BLaER1 treated with 17β-estradiol and CSF1 and Interleukin-3, amounts not matched to agents 10 nM and 100 nM (cell line): ENCODE measurements around the gene APLNR.

Experiments used
- H3K27ac ChIP-seq, 11 experiments: shearing (Covaris generic); formaldehyde crosslinking; 2 replicates each; pipeline ENCODE4 v1.8.1; 2022
- H3K27me3 ChIP-seq, 11 experiments: shearing (Covaris generic); formaldehyde crosslinking; 2 replicates each; pipeline ENCODE4 v1.8.1; 2022
- H3K36me3 ChIP-seq, 11 experiments: shearing (Covaris generic); formaldehyde crosslinking; 2 replicates each; pipeline ENCODE4 v1.8.1; 2022
- H3K4me1 ChIP-seq, 10 experiments: shearing (Covaris generic); formaldehyde crosslinking; 2 replicates each; pipeline ENCODE4 v1.8.1; 2022
- H3K4me2 ChIP-seq, 11 experiments: shearing (Covaris generic); formaldehyde crosslinking; 2 replicates each; pipeline ENCODE4 v1.8.1; 2022
- H3K4me3 ChIP-seq, 10 experiments: shearing (Covaris generic); formaldehyde crosslinking; 2 replicates each; pipeline ENCODE4 v1.8.1; 2022
- H3K9ac ChIP-seq, 11 experiments: shearing (Covaris generic); formaldehyde crosslinking; 2 replicates each; pipeline ENCODE4 v1.8.1; 2022
- H3K9me3 ChIP-seq, 11 experiments: shearing (Covaris generic); formaldehyde crosslinking; replicated peaks in 1 of 11; 2 replicates each; pipeline ENCODE4 v1.8.1; 2022
- H4K20me1 ChIP-seq, 11 experiments: shearing (Covaris generic); formaldehyde crosslinking; 2 replicates each; pipeline ENCODE4 v1.8.1; 2022
- Cebpa-rat ChIP-seq, 11 experiments: shearing (Covaris generic); IDR thresholded peaks; 2 replicates each; pipeline ENCODE4 v1.8.1; 2022

APLNR gene

DNA sequence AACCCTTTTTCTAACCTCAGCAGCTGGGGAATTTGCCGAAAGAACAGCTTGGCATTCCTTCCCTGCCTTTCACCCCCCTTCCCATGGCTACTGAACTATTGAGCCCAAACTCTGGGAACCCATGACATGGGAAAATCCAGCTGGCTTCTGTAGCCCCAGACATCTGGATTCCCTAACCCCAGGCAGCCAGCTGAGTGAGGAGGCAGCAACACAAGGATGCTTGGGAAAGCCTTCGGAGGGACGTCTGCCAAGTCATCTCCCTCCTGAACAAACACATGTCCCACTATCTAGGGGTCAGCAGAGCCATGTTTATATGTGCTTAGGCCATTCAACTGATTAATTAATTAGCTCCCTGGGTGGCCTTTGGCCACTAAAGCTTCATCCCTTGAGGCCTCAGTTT lies 33.7 kb downstream of the APLNR start:
- H3K4me2 ChIP-seq: no peak overlapping the region
- peaks cover 0 to 25% (median 0%) of the 10 kb centered on the region in 11 experiments; a peak in 2 of 22 replicates for H3K27me3 ChIP-seq
- no peaks in the 10 kb centered on the region for H3K36me3 ChIP-seq
- H3K9me3 ChIP-seq: no peaks in the 10 kb centered on the region
- no peak overlapping the region for H3K4me3 ChIP-seq
- H4K20me1 ChIP-seq: no peaks in the 10 kb centered on the region
- TF ChIP-seq Cebpa-rat (IDR thresholded peaks at IDR 0.05): no peak
- no peak overlapping the region for H3K9ac ChIP-seq
- no peak overlapping the region for H3K27ac ChIP-seq
- no peaks in the 10 kb centered on the region for H3K4me1 ChIP-seq

DNA sequence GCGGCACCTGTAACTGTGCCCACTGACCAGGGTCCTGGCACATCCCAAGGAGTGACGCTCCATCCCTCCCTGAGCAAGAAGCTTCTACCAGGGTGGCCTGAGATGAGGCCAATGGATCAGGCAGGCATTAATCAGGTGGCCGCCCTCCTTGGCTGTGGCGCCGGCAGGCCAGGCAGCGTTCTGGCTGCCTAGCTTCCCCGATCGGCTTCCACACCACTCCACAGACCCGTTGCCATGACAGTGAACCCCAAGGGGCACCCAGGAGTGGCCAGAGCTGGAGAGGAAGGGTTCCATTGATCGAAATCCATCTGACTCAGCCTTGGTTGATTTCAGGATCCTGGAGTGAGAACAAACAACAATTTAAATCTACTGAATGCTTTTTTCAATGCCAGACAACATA lies 34.8 kb downstream of the APLNR start:
- H3K9ac ChIP-seq: no peak overlapping the region
- no peaks in the 10 kb centered on the region for H4K20me1 ChIP-seq
- no peak overlapping the region for H3K4me2 ChIP-seq
- H3K9me3 ChIP-seq: no peaks in the 10 kb centered on the region
- no peaks in the 10 kb centered on the region for H3K4me1 ChIP-seq
- TF ChIP-seq Cebpa-rat (IDR thresholded peaks at IDR 0.05): no peak
- H3K36me3 ChIP-seq: no peaks in the 10 kb centered on the region
- H3K4me3 ChIP-seq: no peak overlapping the region
- H3K27me3 ChIP-seq: peaks cover 0 to 22% (median 0%) of the 10 kb centered on the region in 11 experiments; a peak in 2 of 22 replicates
- H3K27ac ChIP-seq: no peak overlapping the region

DNA sequence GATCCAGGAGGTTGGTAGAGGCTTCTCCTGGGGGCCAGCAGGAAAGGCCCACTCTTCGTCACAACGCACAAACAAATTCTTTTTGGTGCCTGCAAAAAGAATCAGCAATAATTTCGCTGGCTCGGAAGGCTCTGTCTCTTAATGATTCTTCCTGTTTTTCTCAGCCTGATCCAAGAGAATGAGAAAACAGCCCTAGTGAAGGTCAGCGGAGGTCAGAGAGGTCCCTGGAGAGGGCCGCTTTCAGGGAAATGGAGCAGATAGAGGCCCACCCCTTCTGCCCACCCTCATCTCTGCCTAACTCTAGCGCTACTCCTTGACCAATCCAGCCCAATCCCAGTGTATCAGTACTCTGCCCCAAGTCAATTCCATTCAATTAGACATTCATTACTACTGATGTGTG lies 36.1 kb downstream of the APLNR start:
- Histone ChIP-seq H3K27ac (no peak overlapping the region), H3K4me1 (no peaks in the 10 kb centered on the region), H3K27me3 (peaks cover 0 to 22% (median 0%) of the 10 kb centered on the region in 11 experiments; a peak in 2 of 22 replicates), H4K20me1 (no peaks in the 10 kb centered on the region), H3K36me3 (no peaks in the 10 kb centered on the region), H3K4me3 (no peak overlapping the region), H3K9me3 (no peaks in the 10 kb centered on the region), H3K4me2 (no peak overlapping the region; a peak in 1 of 22 replicates), H3K9ac (no peak overlapping the region)
- no peak for TF ChIP-seq Cebpa-rat (IDR thresholded peaks at IDR 0.05)

DNA sequence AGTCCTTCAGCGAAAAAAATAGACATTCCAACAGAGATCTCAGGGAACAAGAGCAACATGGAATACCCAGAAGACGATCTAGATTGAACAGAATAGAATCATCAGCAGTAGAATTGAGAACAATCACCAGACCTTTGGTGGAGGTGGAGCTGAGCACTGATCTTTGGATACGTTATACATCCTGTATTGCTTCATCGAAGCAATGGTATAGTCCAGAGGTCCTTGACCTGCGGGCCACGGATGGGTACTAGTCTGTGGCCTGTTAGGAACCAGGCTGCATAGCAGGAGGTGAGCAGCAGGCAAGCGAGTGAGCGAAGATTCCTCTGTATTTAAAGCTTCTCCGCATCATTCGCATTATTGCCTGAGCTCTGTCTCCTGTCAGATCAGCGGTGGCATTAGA lies 37.7 kb downstream of the APLNR start:
- Histone ChIP-seq H3K36me3 (no peaks in the 10 kb centered on the region), H3K4me2 (no peak overlapping the region), H3K4me1 (no peaks in the 10 kb centered on the region), H3K27ac (no peak overlapping the region), H3K4me3 (no peak overlapping the region), H3K27me3 (peaks cover 0 to 18% (median 0%) of the 10 kb centered on the region in 11 experiments; a peak in 2 of 22 replicates), H3K9me3 (no peaks in the 10 kb centered on the region), H4K20me1 (no peaks in the 10 kb centered on the region), H3K9ac (no peak overlapping the region)
- peak in 1 of 11 experiments; percentile 23; a peak in 1 of 22 replicates for TF ChIP-seq Cebpa-rat (IDR thresholded peaks at IDR 0.05)

DNA sequence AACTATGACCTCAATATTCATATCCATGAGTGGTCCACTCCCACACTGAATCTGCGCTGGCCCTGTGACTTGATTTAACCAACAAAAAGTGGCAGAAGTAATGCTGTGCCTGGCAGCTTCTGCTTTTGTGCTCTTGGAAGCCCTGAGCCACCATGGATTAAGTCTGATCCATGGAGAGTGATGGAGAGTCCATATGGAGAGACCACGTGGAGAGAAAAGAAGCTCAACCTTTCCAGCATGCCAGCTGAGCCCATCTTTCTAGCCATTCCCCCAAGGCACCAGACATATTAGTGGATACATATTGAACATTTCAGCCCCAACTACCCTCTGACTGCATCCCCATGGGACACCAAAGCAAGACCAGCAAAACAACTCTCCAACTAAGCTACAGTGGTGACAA lies 39.3 kb downstream of the APLNR start:
- H3K4me2 ChIP-seq: no peak overlapping the region
- peaks cover 0 to 6% (median 0%) of the 10 kb centered on the region in 10 experiments; a peak in 2 of 20 replicates for H3K4me1 ChIP-seq
- no peak overlapping the region for H3K9ac ChIP-seq
- no peaks in the 10 kb centered on the region for H3K36me3 ChIP-seq
- peaks cover 0 to 14% (median 0%) of the 10 kb centered on the region in 11 experiments; a peak in 6 of 22 replicates for H3K9me3 ChIP-seq
- TF ChIP-seq Cebpa-rat (IDR thresholded peaks at IDR 0.05): no peak
- H3K4me3 ChIP-seq: no peak overlapping the region
- no peak overlapping the region for H3K27ac ChIP-seq
- no peaks in the 10 kb centered on the region for H4K20me1 ChIP-seq
- peaks cover 0 to 16% (median 0%) of the 10 kb centered on the region in 11 experiments; a peak in 2 of 22 replicates for H3K27me3 ChIP-seq

DNA sequence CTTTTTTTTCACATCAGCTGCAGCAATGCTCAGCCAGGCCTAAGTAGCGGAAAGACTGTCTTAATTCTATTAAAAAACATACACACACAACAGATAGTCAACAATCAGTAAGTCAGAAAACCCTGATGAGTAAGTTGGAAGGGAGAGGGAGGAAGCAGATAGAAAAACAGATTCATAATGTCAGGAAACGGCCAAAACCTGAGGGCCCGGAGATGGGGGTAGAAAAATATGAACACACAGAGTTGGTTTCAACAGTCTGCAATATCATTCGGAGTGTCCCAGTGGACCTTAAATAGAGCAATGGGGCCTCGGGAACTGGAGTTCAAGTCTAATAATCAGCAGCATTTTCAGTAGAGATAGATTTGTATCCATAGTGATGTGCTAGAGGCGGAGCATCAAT lies 40.5 kb downstream of the APLNR start:
- Histone ChIP-seq H4K20me1 (no peaks in the 10 kb centered on the region), H3K27ac (no peak overlapping the region), H3K9me3 (peaks cover 0 to 14% (median 0%) of the 10 kb centered on the region in 11 experiments; a peak in 6 of 22 replicates), H3K4me1 (peaks cover 0 to 18% (median 0%) of the 10 kb centered on the region in 10 experiments; a peak in 4 of 20 replicates), H3K27me3 (peaks cover 0 to 11% (median 0%) of the 10 kb centered on the region in 11 experiments; a peak in 2 of 22 replicates), H3K4me2 (no peak overlapping the region), H3K36me3 (no peaks in the 10 kb centered on the region), H3K4me3 (no peak overlapping the region), H3K9ac (no peak overlapping the region)
- TF ChIP-seq Cebpa-rat (IDR thresholded peaks at IDR 0.05): no peak

DNA sequence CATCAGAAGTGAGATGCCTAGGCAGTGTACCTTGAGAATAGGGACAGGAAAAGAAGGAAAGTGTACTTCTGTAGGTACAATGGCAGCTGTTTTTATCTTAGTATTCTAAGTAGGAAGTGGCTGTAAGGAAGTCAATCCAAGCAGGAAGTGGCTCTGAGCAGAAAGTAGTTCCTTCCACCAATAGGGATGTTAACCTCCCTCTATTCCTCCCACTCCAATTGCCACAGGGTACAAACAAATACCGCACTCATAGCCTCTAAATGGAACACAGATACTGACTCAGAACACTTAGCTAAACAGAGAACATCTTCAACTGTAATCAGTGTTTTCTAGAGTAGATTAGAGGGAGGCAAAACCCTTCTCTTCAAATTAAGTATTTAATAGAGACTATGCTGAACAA lies 44.7 kb downstream of the APLNR start:
- H3K27ac ChIP-seq: no peak overlapping the region
- no peaks in the 10 kb centered on the region for H3K36me3 ChIP-seq
- no peak overlapping the region for H3K9ac ChIP-seq
- peak overlapping the region in 5 of 11 experiments; percentile 4 to 40 (median 10); a peak in 5 of 22 replicates for H3K4me2 ChIP-seq
- peaks cover 0 to 19% (median under 1%) of the 10 kb centered on the region in 10 experiments; a peak in 4 of 20 replicates for H3K4me1 ChIP-seq
- peaks cover 0 to 11% (median 0%) of the 10 kb centered on the region in 11 experiments; a peak in 2 of 22 replicates for H3K27me3 ChIP-seq
- no peak for TF ChIP-seq Cebpa-rat (IDR thresholded peaks at IDR 0.05)
- H3K4me3 ChIP-seq: no peak overlapping the region
- H3K9me3 ChIP-seq: peaks cover 0 to 16% (median 0%) of the 10 kb centered on the region in 11 experiments; a peak in 6 of 22 replicates
- H4K20me1 ChIP-seq: no peaks in the 10 kb centered on the region

DNA sequence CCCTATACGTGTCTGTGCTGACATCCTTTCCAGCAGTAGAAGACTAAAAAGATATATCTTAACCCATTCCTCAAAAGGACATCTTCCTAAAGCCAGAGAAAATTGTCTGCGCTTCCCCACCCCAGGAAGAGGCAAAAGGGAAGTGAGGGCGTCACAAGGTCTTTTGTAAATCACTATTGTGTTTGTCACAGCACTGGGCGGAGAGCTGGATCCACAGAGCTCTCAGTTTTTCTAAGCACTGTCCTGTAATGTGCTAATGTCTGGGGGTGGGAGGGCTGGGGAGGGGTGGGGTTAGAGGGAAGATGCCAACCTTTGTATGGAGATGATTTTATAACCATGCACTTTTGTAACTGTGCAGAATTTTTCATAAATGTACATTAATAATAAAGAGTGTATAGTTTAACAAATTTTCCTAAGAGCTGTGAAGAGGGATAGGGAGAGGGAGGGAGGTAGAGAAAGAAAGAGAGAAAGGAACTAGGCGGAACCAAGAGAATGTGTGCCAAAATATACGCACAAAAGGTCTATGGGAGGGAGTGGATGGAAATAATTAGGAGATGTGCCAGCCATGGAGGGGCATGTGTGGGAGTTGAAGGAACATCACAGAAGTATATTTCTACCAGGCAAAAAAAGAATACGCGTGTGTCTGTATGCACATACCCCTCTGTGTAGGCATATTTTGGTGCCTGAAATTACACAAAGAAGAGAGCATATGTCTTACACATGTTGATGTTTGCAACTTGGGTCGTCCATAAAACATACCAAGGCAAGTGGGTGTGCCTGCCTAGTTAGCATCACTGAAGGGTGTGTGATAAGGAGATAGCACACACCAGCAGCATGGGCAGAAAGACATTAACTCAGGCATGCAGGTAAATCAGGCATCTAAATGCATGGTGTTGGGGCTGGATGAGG lies 45.5 kb downstream of the APLNR start:
- peaks cover 0 to 18% (median 0%) of the 10 kb centered on the region in 11 experiments; a peak in 2 of 22 replicates for H3K27me3 ChIP-seq
- no peaks in the 10 kb centered on the region for H4K20me1 ChIP-seq
- no peak overlapping the region for H3K4me3 ChIP-seq
- peak overlapping the region in 5 of 11 experiments; percentile 4 to 40 (median 10); a peak in 4 of 22 replicates for H3K4me2 ChIP-seq
- H3K36me3 ChIP-seq: no peaks in the 10 kb centered on the region
- H3K9me3 ChIP-seq: peaks cover 0 to 18% (median 0%) of the 10 kb centered on the region in 11 experiments; a peak in 6 of 22 replicates
- H3K4me1 ChIP-seq: peaks cover 0 to 19% (median 4%) of the 10 kb centered on the region in 10 experiments; a peak in 16 of 20 replicates
- H3K27ac ChIP-seq: no peak overlapping the region
- H3K9ac ChIP-seq: no peak overlapping the region
- TF ChIP-seq Cebpa-rat (IDR thresholded peaks at IDR 0.05): no peak

DNA sequence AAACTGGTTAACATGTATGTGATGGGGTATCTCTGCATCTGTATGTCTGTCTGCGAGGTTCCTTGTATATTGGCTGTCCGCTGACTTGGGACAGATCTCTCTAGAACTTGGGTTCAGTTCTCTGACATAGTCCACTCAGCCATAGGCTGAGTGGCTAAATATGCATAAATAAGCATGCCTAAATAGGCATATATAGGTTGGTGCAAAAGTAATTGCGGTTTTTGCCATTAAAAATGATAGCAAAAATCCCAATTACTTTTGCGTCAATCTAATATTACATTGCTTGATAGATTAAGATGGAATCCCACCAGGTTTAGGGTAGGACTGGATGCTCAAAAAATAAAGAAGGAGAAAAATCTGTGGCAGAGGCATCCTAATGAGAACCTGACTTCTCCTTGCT lies 46.5 kb downstream of the APLNR start:
- peaks cover 0 to 23% (median 0%) of the 10 kb centered on the region in 11 experiments; a peak in 3 of 22 replicates for H3K27me3 ChIP-seq
- peaks cover 5 to 21% (median 9%) of the 10 kb centered on the region in 10 experiments; a peak in 18 of 20 replicates for H3K4me1 ChIP-seq
- peaks cover 0 to 18% (median 0%) of the 10 kb centered on the region in 11 experiments; a peak in 6 of 22 replicates for H3K9me3 ChIP-seq
- H3K4me3 ChIP-seq: no peak overlapping the region
- H3K9ac ChIP-seq: no peak overlapping the region
- TF ChIP-seq Cebpa-rat (IDR thresholded peaks at IDR 0.05): no peak
- no peak overlapping the region for H3K27ac ChIP-seq
- no peaks in the 10 kb centered on the region for H3K36me3 ChIP-seq
- no peak overlapping the region for H3K4me2 ChIP-seq
- H4K20me1 ChIP-seq: no peaks in the 10 kb centered on the region
